Suprapubic skin (tissue), 4 donors: ENCODE results near the gene ISG15. TPM values are rescaled to one million over a fixed set of nuclear protein-coding genes. Genes with fewer than 3 reads are reported as not detected.

Experiments used
- DNase-seq, 2 donors: peaks; one replicate each; pipeline ENCODE4 v3.0.0-alpha.2; 2019; ENCODE audit warnings: low spot score in 2 of 2
- H3K27ac ChIP-seq: fragments of 200-600 bp; sonication (generic); one replicate; pipeline ENCODE4 v1.5.1; 2019
- H3K27me3 ChIP-seq: fragments of 200-600 bp; sonication (generic); one replicate; pipeline ENCODE4 v1.5.1; 2019
- H3K36me3 ChIP-seq: fragments of 200-600 bp; sonication (generic); one replicate; pipeline ENCODE4 v1.5.1; 2019
- H3K4me1 ChIP-seq: fragments of 200-600 bp; sonication (generic); one replicate; pipeline ENCODE4 v1.5.1; 2019
- H3K4me3 ChIP-seq: fragments of 200-600 bp; sonication (generic); one replicate; pipeline ENCODE4 v1.5.1; 2019; ENCODE audit warnings: mild to moderate bottlenecking
- H3K9me3 ChIP-seq: fragments of 200-600 bp; sonication (generic); one replicate; pipeline ENCODE4 v1.5.1; 2019
- CTCF ChIP-seq, 2 donors: fragments of 200-600 bp in 1 of 2; fragments of 450-650 bp in 1 of 2; sonication (generic) in 1 of 2; IDR thresholded peaks; one replicate each; pipeline ENCODE4 v1.5.1; 2016 to 2019; ENCODE audit warnings: antibody characterized with exemption in 2 of 2, mild to moderate bottlenecking in 1 of 2, moderate library complexity in 1 of 2
- EP300 ChIP-seq: sonication (generic); formaldehyde crosslinking; IDR thresholded peaks from one replicate; pipeline ENCODE4 v1.6.1; 2017; ENCODE audit warnings: antibody characterized with exemption
- POLR2A ChIP-seq, 2 donors: fragments of 450-650 bp; IDR thresholded peaks; one replicate each; pipeline ENCODE4 v1.6.1; 2017; ENCODE audit warnings: antibody characterized with exemption in 2 of 2, mild to moderate bottlenecking in 2 of 2, moderate library complexity in 2 of 2
- POLR2AphosphoS5 ChIP-seq, 3 donors: sonication (generic); formaldehyde crosslinking; IDR thresholded peaks; one replicate each; pipeline ENCODE4 v1.6.1; 2017; ENCODE audit warnings: antibody characterized with exemption in 3 of 3
- WGBS: methylation state at CpG from one replicate; pipeline ENCODE4 v1.1.5; 2018; 5-methylcytosine and 5-hydroxymethylcytosine counted together
- total RNA-seq, 4 donors: library from RNA; depleted of rRNA; stranded (reverse); fragments of >200 nt; gene quantifications; one replicate each; pipeline ENCODE4 v1.1.0, GENCODE V29; 2016

ISG15 gene
- total RNA-seq, 4 donors from 2014 or later: 5.4 to 10.1 (median 7.9) TPM

GRCh38 chr1:1058921-1059493, 45.7 kb downstream of the ISG15 start:
- Histone ChIP-seq H3K4me1 (peaks cover 42% of the 10 kb centered on the region), H3K27me3 (peaks cover 76% of the 10 kb centered on the region), H3K4me3 (peak overlapping the region; percentile 57), H3K27ac (no peak overlapping the region), H3K36me3 (peaks cover 14% of the 10 kb centered on the region), H3K9me3 (no peaks in the 10 kb centered on the region)
- 3% methylated on average over 17 of the region's 48 CpGs for WGBS
- DNase-seq: no peak
- no peak for TF ChIP-seq POLR2AphosphoS5 (IDR thresholded peaks at IDR 0.05)
- TF ChIP-seq CTCF (IDR thresholded peaks at IDR 0.05): no peak
- no peak for TF ChIP-seq POLR2A (IDR thresholded peaks at IDR 0.05)
- no peak for TF ChIP-seq EP300

- TF ChIP-seq POLR2AphosphoS5 (IDR thresholded peaks at IDR 0.05) (no peak), POLR2A (IDR thresholded peaks at IDR 0.05) (no peak), CTCF (IDR thresholded peaks at IDR 0.05) (no peak), EP300 (no peak)
- peaks cover 48% of the 10 kb centered on the region for H3K4me1 ChIP-seq
- H3K27me3 ChIP-seq: peaks cover 83% of the 10 kb centered on the region
- 4% methylated on average over 52 of the region's 69 CpGs for WGBS
- peak overlapping the region; percentile 57 for H3K4me3 ChIP-seq
- H3K27ac ChIP-seq: no peak overlapping the region
- H3K9me3 ChIP-seq: no peaks in the 10 kb centered on the region
- peaks cover 8% of the 10 kb centered on the region for H3K36me3 ChIP-seq
- DNase-seq: peak in 1 of 2 donors; percentile 91
These were observed 46.4 kb downstream of the ISG15 start for GRCh38 chr1:1059494-1060280.

GRCh38 chr1:1060281-1061000, 47.1 kb downstream of the ISG15 start:
- Histone ChIP-seq H3K4me3 (no peak overlapping the region), H3K36me3 (peaks cover under 1% of the 10 kb centered on the region), H3K4me1 (peaks cover 48% of the 10 kb centered on the region), H3K27me3 (peaks cover 87% of the 10 kb centered on the region), H3K27ac (no peak overlapping the region), H3K9me3 (no peaks in the 10 kb centered on the region)
- no peak for DNase-seq
- TF ChIP-seq EP300 (no peak), CTCF (IDR thresholded peaks at IDR 0.05) (no peak), POLR2AphosphoS5 (IDR thresholded peaks at IDR 0.05) (no peak), POLR2A (IDR thresholded peaks at IDR 0.05) (no peak)
- WGBS: 49% methylated on average over 38 of the region's 38 CpGs

- H3K4me1 ChIP-seq: peaks cover 48% of the 10 kb centered on the region
- 25% methylated on average over 8 of the region's 18 CpGs for WGBS
- no peak overlapping the region for H3K27ac ChIP-seq
- H3K36me3 ChIP-seq: no peaks in the 10 kb centered on the region
- H3K27me3 ChIP-seq: peaks cover 87% of the 10 kb centered on the region
- no peak for TF ChIP-seq POLR2A (IDR thresholded peaks at IDR 0.05)
- TF ChIP-seq POLR2AphosphoS5 (IDR thresholded peaks at IDR 0.05): no peak
- TF ChIP-seq EP300: no peak
- no peak for TF ChIP-seq CTCF (IDR thresholded peaks at IDR 0.05)
- H3K4me3 ChIP-seq: no peak overlapping the region
- DNase-seq: no peak
- H3K9me3 ChIP-seq: no peaks in the 10 kb centered on the region
These were observed 48.5 kb downstream of the ISG15 start for GRCh38 chr1:1061682-1062345.
